ENCODE measurements around the gene GNS.
A peak's percentile ranks its signal among the peaks of the same experiment; 100 is the strongest.

The GNS gene

GRCh38 chr12:64759035-64759894, at the start of gene GNS:
Gene GNS, minus strand, starts transcription at chr12:64759406. Its CDS starts 130 bp downstream, at chr12:64759276.
- DNase-seq, result peak; percentile 92

DNA sequence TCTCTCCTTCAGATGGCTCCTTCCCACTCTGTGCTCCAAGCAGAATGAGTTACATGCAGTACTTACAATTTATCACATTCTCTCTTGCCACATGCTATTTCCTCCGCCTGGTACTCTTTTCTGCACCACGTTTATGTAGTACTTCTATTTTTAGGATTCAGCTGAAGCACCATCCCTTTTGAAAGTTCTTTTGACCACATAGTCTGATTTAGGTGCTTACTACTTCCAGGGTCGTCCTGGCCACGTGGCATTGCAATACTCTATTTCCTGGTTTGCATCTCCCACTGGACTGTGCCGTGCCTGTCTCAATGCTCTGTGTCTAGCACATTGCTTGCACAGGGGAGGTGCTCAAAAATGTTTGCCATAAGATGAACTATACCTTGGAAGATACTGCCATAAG, 48.9 kb upstream of the GNS start:
- DNase-seq, result no peak

- DNase-seq, result peak; percentile 77
Observed at GRCh38 chr12:64806593-64807460, 47.6 kb upstream of the GNS start.

DNA sequence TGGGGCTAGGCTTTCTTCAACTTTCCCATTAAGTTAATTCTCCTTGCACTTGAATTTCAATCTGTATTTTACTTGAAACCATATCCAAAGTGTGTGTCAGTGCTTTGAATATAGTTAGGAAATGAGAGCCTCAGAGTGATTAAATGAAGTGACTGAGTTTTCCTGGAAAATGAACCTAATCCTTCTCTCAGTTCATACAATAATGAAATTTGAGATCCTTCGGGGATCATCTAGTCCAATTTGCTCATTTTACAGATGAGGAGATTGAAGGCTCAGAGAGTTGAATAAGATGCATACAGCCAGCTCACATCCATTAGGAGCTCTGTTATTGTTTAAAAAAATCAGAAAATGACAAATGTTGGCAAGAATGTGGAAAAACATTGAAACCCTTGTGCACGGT, 47.0 kb upstream of the GNS start:
- DNase-seq, result no peak

DNA sequence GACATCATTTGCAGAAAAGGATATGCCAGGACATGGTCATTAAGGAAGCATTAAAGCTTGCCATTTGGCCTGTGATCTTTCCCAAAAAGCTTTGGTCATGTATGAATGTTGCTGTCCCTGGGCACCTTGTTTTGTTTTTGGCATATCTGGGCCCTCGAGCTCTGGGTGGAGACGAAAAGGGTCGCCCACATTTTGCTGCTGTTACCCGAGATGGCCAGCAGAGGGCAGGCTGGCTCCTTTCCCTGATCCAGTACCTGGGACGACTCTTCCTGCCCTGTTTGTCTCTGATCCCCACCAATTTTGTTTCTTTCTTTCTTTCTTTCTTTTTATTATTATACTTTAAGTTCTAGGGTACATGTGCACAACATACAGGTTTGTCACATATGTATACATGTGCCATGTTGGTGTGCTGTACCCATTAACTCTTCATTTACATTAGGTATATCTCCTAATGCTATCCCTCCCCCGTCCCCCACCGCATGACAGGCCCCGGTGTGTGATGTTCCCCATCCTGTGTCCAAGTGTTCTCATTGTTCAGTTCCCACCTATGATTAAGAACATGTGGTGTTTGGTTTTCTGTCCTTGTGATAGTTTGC, 43.1 kb upstream of the GNS start:
- peak; percentile 34 for DNase-seq

DNA sequence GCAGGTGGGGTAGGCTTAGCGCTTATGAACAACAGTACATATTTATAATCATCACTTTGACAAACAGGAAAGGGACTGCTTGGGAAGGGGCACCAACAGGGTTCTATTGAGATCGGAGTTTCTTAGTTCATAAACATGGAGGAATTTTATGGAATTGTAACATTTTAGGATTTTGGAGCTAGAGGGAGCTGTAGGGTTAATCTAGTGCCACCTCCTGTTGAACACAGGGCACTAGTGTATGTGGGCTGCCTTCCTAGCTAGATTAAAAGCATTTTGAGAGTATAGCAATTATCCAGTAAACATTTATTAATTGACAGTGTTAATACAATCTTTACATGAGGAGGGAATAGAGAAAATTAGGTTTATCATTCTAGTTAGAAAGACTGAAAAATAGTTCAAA, 42.2 kb upstream of the GNS start:
- no peak for DNase-seq

DNA sequence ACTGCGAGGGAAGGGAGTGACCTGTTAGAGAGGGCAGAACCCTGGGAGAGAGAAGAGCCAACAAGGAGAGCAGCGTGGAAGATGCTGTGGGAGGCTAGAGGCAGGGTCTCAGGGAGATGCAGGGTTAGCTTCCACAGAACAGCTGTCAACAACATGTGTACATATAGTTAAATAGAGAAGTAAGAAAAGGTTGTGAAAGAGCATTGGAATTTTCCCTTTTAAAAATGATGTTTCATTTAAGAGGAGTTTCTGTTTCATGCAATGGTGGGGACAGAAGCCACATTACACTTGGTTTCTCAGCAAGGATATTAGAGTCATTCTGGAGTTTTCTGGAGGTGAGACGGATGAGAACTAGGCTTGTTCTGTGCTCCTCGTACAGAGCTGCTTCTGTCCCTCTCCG, 41.4 kb upstream of the GNS start:
- no peak for DNase-seq

DNA sequence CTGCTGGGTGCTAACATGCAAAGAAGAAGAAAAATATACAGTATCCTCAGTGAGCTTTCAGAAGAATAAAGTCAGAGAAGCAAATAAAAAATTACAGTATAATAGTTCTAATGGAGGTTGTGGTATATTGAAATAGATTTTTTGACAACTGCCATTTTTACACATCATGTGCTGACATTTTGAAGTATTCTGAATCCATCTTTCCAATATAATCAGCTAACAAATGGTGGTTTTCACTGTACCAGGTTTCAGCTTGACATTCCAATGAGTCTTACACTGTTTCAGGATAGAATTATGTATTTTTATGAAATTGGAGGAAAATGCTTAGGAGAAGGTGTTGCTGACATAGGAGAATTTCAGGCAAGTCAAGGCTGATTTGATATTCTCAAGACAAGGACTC, 39.0 kb upstream of the GNS start:
- no peak for DNase-seq

GRCh38 chr12:64797156-64797555, 38.0 kb upstream of the GNS start:
- no peak for DNase-seq

GRCh38 chr12:64796205-64796845, 37.1 kb upstream of the GNS start:
- peak; percentile 86 for DNase-seq

- DNase-seq, result no peak
Observed at GRCh38 chr12:64794305-64794704, 35.1 kb upstream of the GNS start.

GRCh38 chr12:64793610-64794009, 34.4 kb upstream of the GNS start:
- DNase-seq, result no peak

DNA sequence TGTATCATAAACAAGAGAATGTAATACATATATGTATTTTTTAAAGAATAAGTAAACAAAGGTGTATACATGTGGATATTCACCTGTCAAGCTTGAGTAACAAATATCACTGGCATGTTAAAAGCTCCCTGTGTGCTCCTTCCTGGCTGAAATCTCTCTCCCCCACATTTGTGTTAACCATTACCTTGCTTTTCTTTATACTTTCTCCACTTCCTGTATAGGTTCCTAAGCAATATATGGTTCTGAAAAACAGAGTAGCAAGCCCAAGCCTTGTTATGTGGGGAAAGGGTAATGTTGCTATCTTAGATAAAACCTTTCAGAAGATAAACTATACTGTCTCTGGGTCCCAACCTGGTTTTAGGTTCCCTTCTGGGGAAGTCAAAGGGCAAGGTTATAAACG, 32.9 kb upstream of the GNS start:
- DNase-seq, result no peak

DNA sequence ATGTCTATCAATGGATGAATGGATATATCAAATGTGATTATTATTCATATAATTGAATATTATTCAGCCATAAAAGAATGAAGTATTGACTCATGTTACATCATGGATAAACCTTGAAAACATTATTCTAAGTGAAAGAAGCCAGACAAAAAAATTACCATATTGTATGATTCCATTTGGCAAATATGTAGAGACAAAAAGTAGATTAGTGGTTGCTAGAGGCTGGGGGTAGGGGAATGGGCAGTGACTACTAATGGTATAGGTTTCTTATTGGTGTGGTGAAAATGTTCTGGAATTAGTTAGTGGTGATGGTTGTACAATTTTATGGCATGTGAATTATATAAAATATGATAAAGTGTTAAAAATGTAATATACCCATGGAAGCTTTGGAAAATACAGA, 31.8 kb upstream of the GNS start:
- peak; percentile 45 for DNase-seq

DNA sequence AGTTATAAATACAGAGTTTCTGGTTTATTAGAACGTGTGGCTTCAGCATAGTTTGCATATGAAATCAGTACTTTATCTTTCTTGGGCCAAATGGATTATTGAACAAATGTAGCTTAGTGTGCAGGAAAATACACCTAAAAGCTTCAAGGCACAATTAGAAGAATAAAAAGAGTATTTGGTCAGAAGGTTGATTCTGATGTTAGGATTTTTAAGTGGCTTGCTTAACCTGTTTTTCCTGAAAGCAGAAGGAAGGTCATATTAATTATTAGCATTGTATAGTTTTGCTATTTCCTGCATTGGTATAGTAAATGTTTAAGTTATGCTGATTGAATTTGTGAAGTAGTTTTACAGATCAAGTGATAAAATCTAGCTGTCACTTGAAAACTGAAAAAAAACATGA, 31.0 kb upstream of the GNS start:
- no peak for DNase-seq

DNA sequence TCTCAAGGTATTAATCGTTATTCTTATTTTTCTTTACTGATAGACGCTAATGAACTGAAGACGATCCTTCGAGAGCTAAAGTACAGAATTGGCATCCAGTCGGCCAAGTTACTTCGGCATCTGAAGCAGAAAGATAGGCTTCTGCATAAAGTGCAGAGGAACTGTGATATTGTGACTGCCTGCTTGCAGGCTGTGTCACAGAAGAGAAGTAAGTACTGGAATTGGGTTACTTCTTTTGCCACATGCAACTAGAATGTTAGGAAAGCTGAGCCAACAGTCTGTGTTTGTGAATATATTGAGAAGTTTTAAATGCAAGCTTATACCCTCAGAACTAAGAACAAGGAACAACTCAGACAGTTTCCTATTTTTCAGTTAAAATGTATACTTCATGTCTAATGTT, 26.6 kb upstream of the GNS start:
- DNase-seq, result no peak

GRCh38 chr12:64782191-64782876, 23.1 kb upstream of the GNS start:
- no peak for DNase-seq

DNA sequence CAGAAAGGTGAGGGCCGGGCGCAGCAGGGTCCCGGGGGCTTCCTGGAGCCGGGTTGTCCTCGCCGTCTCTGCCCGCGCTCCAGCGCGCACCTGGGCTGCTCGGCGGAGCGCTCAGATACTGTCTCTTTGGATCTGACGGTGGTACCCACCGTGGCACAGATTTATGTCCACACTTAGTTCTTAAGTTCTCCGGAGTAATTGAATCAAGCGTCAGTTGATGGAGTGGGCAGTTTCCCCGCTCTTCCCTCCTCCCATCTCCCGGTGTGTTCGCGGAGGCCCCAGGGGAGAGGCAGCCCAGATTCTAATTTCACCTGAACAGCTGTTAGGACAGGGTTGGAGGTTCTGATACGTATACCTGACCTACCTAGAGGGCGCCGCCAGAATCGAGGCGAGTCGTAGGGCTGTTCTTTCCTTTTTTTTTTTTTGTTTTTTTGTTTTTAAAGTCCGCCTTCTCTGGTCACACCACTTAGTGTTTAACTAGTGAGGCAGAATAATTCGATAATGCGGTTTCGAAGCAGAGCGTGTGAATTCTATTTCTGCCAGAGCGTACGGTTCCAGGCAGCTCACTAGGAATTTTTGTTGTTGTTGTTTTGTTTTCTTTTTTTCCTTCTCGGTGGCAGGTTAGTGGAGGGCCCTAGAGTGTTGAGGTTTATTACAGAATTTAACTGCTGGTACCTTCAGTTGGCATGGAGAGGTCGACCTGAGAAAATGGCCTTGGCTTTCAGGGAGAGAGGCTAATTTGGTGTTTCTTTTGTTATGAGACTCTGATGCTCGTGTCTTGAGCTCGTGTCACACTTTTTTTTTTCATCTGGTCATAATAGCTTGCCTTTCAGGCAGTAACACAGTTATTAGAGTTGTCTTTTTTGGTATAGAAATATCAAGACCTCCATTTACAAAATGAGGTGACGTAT, 22.3 kb upstream of the GNS start:
- no peak for DNase-seq

DNA sequence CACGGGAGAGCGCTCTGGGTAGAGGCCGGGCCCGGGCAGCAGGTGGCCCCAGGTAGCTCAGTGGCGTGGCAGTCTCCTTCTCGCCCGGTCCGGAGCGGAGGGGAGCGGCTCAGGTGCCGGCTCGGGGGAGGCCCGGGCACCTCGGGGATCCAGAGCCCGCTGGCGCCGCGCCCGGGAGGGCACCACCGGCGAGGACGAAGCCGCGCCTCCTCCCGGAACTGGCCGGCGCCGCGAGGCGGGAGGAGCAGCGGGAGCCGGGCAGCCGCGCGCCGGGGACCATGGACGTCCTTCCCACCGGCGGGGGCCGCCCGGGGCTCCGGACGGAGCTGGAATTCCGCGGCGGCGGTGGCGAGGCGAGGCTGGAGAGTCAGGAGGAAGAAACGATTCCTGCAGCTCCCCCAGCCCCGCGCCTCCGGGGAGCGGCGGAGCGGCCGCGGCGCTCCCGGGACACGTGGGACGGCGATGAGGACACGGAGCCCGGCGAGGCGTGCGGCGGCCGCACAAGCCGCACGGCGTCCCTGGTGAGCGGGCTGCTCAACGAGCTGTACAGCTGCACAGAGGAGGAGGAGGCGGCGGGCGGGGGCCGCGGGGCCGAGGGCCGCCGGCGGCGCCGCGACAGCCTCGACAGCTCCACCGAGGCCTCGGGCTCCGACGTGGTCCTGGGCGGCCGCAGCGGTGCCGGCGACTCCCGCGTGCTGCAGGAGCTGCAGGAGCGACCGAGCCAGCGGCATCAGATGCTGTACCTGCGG, 21.5 kb upstream of the GNS start:
- peak; percentile 3 for DNase-seq

- DNase-seq, result no peak
Observed at GRCh38 chr12:64780132-64780530, 20.9 kb upstream of the GNS start.

Data from fibroblast of skin of right biceps (primary cell).